Gastrocnemius medialis (tissue), 4 donors: Measurements from ENCODE around the gene TBX20.
"Not testable (repeated sequence)": the region's sequence is repeated elsewhere in the genome, so short reads cannot be mapped to it uniquely, and the experiment has no call there.

Source experiments
- POLR2A ChIP-seq, 2 donors: fragments of 450-650 bp; IDR thresholded peaks; one replicate each; pipeline ENCODE4 v1.6.1; 2017; ENCODE audit warnings: antibody characterized with exemption in 2 of 2, mild to moderate bottlenecking in 2 of 2, moderate library complexity in 2 of 2
- TF ChIP-seq, protein P1 (sequence below), 5 experiments: fragments of 450-650 bp in 3 of 5; fragments of 200-600 bp in 2 of 5; sonication (generic) in 2 of 5; IDR thresholded peaks in 4 of 5; conservative IDR thresholded peaks in 1 of 5; 1 replicate in 4 of 5; 2 replicates in 1 of 5; pipeline ENCODE4 v1.5.1; 2016 to 2019; ENCODE audit warnings: antibody characterized with exemption in 5 of 5, mild to moderate bottlenecking in 3 of 5, moderate library complexity in 3 of 5

DNA sequence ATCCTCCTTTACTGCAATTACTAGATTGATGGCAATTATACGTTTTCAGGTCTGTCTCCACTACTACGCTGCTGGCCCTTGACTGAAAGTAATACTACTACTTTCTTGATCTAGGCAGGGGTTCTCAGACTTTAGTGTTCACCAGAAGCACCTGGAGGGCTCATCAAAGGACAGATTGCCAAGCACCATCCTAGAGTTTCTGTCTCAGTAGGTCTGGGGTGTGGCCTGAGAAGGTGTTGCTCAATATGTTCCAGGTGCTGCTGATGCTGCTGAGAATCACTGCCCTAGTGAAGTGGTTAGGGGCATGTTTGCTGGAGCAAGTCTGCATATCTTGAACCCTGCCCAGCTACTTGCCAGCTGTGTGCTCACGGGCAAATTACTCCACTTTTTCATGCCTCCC lies 37.9 kb downstream of the TBX20 start:
- TF ChIP-seq, protein P1, sequence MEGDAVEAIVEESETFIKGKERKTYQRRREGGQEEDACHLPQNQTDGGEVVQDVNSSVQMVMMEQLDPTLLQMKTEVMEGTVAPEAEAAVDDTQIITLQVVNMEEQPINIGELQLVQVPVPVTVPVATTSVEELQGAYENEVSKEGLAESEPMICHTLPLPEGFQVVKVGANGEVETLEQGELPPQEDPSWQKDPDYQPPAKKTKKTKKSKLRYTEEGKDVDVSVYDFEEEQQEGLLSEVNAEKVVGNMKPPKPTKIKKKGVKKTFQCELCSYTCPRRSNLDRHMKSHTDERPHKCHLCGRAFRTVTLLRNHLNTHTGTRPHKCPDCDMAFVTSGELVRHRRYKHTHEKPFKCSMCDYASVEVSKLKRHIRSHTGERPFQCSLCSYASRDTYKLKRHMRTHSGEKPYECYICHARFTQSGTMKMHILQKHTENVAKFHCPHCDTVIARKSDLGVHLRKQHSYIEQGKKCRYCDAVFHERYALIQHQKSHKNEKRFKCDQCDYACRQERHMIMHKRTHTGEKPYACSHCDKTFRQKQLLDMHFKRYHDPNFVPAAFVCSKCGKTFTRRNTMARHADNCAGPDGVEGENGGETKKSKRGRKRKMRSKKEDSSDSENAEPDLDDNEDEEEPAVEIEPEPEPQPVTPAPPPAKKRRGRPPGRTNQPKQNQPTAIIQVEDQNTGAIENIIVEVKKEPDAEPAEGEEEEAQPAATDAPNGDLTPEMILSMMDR (IDR thresholded peaks at IDR 0.05 in 4 of 5, conservative IDR thresholded peaks at IDR 0.05 in 1 of 5), result not testable (repeated sequence)
- TF ChIP-seq POLR2A (IDR thresholded peaks at IDR 0.05), result not testable (repeated sequence)
